DMS53 treated with DMSO at 0.1 percent for 48 hours (cell line): ENCODE measurements around the gene ANTXR1.

ENCODE experiments used
- DNase-seq: peaks from one replicate; lab custom pipeline; 2025; ENCODE audit not compliant: unreplicated experiment; lab: John Stamatoyannopoulos, UW

The ANTXR1 gene

GRCh38 chr2:69203166-69203985 is 190.4 kb downstream of the ANTXR1 start:
- peak; percentile 11 for DNase-seq

- DNase-seq = no peak
These were observed 191.7 kb downstream of the ANTXR1 start for GRCh38 chr2:69204654-69205053.

- no peak for DNase-seq
These were observed 192.1 kb downstream of the ANTXR1 start for GRCh38 chr2:69205076-69205475.

GRCh38 chr2:69205491-69205890 is 192.5 kb downstream of the ANTXR1 start:
- DNase-seq = no peak

- no peak for DNase-seq
These were observed 195.1 kb downstream of the ANTXR1 start for GRCh38 chr2:69208023-69208595.

- DNase-seq = no peak
These were observed 196.5 kb downstream of the ANTXR1 start for GRCh38 chr2:69209482-69209881.

GRCh38 chr2:69210385-69210784 is 197.4 kb downstream of the ANTXR1 start:
- DNase-seq = no peak

GRCh38 chr2:69211048-69211447 is 198.1 kb downstream of the ANTXR1 start:
- DNase-seq = no peak

- DNase-seq = no peak
These were observed 198.7 kb downstream of the ANTXR1 start for GRCh38 chr2:69211686-69212085.

- DNase-seq = no peak
These were observed 199.5 kb downstream of the ANTXR1 start for GRCh38 chr2:69212238-69213028.

- DNase-seq = no peak
These were observed 200.2 kb downstream of the ANTXR1 start for GRCh38 chr2:69213201-69213600.

GRCh38 chr2:69213782-69214181 is 200.8 kb downstream of the ANTXR1 start:
- no peak for DNase-seq

- no peak for DNase-seq
These were observed 201.9 kb downstream of the ANTXR1 start for GRCh38 chr2:69214898-69215297.

- no peak for DNase-seq
These were observed 203.8 kb downstream of the ANTXR1 start for GRCh38 chr2:69216535-69217332.

GRCh38 chr2:69217333-69218080 is 204.5 kb downstream of the ANTXR1 start:
- no peak for DNase-seq

- DNase-seq = no peak
These were observed 208.5 kb downstream of the ANTXR1 start for GRCh38 chr2:69221512-69221911.

GRCh38 chr2:69221960-69222751 is 209.2 kb downstream of the ANTXR1 start:
- no peak for DNase-seq

- DNase-seq = no peak
These were observed 210.1 kb downstream of the ANTXR1 start for GRCh38 chr2:69222953-69223658.
